Measurements from ENCODE around the gene SLIRP.
"Not testable (repeated sequence)": the region's sequence is repeated elsewhere in the genome, so short reads cannot be mapped to it uniquely, and the experiment has no call there.

Gene SLIRP

DNA sequence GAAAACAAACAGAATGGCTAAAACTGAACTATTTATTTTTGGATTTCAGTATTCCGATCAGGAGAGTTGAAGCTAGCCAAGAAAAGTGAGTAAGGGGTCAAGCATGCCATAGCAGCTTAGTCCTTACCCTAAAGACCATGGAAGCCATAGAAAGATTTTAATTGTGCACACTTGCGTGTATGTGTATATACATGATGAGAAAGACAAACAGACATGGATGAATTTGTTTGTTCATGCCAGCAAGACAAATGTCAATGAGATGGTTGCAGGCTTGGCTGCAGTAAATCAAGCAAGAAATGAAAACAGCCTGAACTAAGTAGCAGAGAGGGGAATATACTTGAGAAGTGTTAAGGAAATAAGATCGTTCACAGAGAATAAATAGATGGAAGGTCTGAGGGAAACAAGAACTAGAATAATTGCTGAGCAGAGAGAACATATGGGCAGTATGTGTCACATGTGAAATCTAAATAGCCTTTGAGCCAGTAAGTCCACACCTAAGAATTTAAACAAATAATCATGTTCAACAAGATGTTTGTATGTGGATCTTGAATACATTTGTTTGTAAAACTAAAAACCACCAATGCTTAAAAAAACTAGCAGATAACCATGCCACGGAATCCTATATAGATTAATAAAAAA is 38.3 kb downstream of the SLIRP start:
- no peak for DNase-seq

DNA sequence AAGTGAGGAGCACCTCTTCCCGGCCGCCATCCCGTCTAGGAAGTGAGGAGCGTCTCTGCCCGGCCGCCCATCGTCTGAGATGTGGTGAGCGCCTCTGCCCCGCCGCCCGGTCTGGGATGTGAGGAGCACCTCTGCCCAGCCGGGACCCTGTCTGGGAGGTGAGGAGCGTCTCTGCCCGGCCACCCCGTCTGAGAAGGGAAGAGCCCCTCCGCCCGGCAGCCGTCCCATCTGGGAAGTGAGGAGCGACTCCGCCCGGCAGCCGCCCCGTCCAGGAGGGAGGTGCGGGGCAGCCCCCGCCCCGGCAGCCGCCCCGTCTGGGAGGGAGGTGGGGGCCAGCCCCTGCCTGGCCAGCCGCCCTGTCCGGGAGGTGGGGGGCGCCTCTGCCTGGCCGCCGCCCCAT is 39.5 kb downstream of the SLIRP start:
- DNase-seq: not testable (repeated sequence)

DNA sequence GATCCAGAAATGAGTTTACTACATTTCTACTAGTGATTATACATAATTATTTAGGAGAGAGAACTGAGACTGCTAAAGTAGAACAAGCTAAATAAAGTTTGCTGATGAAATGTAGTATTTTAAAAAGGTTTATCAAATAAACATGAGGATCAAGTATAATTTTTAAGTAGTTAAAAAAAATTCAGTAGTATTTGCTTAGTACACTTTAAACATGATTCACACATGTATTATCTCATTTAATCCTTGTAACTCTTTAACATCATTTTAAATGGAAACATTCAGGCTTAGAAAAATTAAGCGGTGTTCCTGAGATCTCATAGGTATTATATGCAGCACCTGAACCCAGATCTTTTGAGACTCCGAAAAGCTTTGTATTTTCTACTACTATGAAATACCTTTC is 44.4 kb downstream of the SLIRP start:
- no peak for DNase-seq

DNA sequence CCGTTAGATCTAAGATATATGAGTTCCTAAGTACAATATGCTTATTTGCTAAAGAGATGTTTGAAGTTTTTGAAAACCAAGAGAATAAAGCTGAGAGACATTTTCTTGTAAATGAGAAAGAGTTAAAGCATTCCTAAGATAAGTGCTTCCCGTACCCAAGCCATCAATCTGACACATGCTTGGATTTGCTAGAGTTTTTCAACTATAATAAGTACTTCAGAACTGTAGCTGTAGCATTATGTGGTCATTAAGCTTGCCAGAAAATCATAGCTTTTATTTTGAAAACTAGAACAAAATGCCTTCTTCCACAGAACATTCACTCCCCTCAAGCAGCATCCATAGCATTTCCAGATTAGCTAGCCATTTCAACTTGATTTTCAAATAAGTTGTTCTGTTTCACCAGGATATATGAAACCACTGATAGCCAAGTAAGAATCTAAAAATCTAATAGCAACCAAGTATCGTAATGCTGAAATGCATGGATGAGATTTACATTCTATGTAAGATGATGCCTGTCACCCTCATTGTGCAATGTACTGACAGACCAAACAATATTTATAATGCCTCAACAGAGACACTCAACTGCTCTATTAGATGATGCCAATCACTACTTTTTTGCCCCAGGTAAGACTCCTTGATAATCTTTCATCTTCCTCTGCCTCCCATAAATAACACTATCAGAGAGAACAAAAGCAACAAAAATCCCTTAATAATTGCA is 45.1 kb downstream of the SLIRP start:
- no peak for DNase-seq

DNA sequence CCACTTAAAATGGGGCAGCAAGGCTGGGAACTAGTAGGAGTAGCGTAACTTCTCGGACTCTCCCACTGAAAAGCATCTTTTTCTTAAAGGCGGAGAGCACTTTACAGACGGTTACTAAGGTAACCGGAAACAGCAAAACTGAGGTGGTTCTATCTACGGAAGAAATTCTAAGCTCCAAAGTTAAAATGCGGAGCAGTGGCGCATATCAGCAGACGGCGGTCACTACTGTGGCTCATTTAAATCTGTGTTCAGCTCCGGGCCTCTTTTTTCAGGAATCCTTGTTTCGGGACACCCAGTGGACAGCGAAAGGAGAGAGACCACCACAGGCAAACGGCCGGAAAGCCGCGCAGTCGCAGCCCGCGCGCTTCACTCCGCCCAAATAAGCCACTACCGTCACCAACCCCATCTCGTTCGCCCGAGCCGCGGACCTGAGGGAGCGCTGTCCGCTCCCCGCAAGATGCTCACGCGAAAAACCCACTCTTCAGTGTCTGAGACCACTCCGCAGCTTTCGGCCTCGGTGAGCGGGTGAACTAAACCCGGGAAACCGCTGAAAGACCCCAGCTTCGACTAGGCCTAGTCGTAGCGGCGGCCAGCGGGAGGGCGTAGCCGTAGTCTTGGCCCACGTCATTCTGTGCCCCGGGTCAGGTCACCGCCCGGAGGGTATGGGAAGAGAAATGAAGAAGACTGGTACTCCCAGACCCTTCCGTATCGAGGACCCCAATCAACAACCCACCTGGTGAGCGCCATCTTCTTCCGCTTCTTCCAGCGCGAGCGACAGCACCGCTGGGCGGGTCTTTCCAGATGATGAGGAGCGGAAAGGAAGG is 52.7 kb downstream of the SLIRP start, which contains the start of gene SNW1:
Gene SNW1, minus strand, starts transcription at position 776 of the 824 bp plus-strand sequence. Its CDS starts 29 bp downstream, at position 747.
- peak; percentile 93 for DNase-seq

DNA sequence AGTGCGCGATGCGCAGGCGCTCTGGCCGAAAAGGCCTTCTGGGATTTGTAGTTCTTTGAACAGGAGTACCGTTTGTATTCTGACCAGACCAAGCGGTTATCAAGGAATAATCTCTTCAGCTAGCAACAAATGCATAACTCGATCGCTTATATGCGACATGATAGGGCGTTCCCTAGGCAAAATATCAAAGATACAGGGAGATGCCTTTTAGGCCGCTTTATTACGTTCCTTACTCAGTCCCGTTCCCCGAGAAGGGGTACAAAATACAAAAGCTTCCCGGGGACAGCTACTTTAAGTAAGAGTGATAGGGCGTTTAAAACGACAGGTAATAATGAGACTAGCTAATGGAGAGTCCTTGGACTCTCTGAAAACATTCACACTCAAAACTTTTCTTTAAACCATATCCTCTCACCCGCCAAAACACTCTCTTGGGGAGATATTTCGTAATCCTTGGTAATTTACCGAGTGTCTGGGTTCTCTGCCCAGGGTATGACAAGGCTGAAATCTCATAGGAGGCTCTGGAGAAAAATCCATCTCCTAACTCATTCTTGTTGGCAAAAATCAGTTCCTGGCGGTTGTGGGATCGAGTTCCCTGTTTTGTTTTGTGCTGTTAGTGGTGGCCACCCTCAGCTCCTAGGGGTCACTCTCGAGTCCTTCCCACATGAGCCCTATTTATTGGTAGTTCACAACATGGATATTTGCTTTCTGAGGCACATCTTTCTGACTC is 53.5 kb downstream of the SLIRP start:
- DNase-seq: no peak

DNA sequence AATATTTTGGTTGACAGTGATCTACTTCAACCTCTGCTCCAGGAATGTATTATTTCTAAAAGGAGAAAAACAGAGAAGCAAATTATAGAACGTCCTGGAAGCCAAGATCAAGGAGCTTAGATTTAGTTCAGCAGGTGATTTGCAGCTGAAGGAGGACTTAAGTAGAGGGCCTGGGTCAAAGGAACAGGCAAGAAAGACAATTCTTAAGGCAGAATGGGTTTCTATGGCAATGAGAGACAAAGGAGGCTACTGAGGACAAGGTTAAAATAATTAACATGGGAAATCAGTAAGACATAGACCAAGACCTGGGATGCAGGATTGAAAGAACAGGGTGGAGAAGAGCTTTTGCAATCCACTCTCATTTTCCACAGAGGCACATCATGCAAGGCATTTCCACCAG is 55.4 kb downstream of the SLIRP start:
- DNase-seq: no peak

DNA sequence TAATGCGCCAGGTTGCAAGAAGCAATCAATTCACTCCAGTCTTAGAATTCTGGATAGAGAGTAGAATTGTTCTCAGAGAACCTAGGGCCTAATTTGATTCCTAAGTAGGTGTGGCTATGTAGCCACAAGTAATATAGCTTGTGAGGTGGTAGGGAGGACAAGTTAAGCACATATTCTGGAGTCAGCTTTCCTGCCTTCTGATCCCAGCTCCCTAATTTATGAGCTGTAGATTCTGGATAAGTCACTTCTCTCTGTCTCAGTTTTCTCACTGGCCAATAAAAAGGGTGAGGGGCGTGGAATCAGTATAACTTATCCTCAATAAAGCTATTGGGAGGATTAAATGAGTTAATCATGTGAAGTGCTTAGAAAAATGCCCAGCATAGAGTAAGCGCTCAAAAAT is 56.1 kb downstream of the SLIRP start:
- no peak for DNase-seq

Measured in stimulated activated CD4-positive, alpha-beta T cell treated with anti-CD3 and anti-CD28 coated beads, Interleukin-1b, Interleukin-23, amount 100 ng/mL, for 48 hours (primary cell).